Measurements from ENCODE around the gene ULK4. TPM values are rescaled to one million over a fixed set of nuclear protein-coding genes. Genes with fewer than 3 reads are reported as not detected.

Gene ULK4
- total RNA-seq, 1 experiment from 2014 or later = 6.3 TPM

- TF ChIP-seq ELF1 (IDR thresholded peaks at IDR 0.05; ENCODE audit: borderline replicate concordance, low read depth) (no peak), CEBPB (IDR thresholded peaks at IDR 0.05; ENCODE audit: low read depth) (no peak), ZFX (IDR thresholded peaks at IDR 0.05) (no peak), SP1 (IDR thresholded peaks at IDR 0.05; ENCODE audit: low read depth) (no peak), SIN3A (IDR thresholded peaks at IDR 0.05; ENCODE audit: low read depth) (no peak), EZH2 (IDR thresholded peaks at IDR 0.05) (no peak), CBX3 (IDR thresholded peaks at IDR 0.05; ENCODE audit: low read depth) (no peak), RAD21 (IDR thresholded peaks at IDR 0.05; ENCODE audit: low read depth) (no peak), POLR2A (IDR thresholded peaks at IDR 0.05; ENCODE audit: borderline replicate concordance, extremely low read depth, insufficient read depth, insufficient read length) (no peak), SRF (IDR thresholded peaks at IDR 0.05; ENCODE audit: low read depth) (no peak)
- TF ChIP-seq, protein P1, sequence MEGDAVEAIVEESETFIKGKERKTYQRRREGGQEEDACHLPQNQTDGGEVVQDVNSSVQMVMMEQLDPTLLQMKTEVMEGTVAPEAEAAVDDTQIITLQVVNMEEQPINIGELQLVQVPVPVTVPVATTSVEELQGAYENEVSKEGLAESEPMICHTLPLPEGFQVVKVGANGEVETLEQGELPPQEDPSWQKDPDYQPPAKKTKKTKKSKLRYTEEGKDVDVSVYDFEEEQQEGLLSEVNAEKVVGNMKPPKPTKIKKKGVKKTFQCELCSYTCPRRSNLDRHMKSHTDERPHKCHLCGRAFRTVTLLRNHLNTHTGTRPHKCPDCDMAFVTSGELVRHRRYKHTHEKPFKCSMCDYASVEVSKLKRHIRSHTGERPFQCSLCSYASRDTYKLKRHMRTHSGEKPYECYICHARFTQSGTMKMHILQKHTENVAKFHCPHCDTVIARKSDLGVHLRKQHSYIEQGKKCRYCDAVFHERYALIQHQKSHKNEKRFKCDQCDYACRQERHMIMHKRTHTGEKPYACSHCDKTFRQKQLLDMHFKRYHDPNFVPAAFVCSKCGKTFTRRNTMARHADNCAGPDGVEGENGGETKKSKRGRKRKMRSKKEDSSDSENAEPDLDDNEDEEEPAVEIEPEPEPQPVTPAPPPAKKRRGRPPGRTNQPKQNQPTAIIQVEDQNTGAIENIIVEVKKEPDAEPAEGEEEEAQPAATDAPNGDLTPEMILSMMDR (IDR thresholded peaks at IDR 0.05 in 2 of 3, conservative IDR thresholded peaks at IDR 0.05 in 1 of 3; ENCODE audit: borderline replicate concordance in 1 of 3, insufficient read depth in 1 of 3, low read depth in 2 of 3, low read length in 2 of 3) = no peak
- TF ChIP-seq, protein P2, sequence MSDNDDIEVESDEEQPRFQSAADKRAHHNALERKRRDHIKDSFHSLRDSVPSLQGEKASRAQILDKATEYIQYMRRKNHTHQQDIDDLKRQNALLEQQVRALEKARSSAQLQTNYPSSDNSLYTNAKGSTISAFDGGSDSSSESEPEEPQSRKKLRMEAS (IDR thresholded peaks at IDR 0.05) = no peak
These were observed 434.8 kb downstream of the ULK4 start (continued) for GRCh38 chr3:41526995-41527573.

GRCh38 chr3:41525303-41526064 lies 436.4 kb downstream of the ULK4 start:
- no peak for ATAC-seq
- no TSS peak for BruUV-seq (replicated peaks)
- TF ChIP-seq, protein P3, sequence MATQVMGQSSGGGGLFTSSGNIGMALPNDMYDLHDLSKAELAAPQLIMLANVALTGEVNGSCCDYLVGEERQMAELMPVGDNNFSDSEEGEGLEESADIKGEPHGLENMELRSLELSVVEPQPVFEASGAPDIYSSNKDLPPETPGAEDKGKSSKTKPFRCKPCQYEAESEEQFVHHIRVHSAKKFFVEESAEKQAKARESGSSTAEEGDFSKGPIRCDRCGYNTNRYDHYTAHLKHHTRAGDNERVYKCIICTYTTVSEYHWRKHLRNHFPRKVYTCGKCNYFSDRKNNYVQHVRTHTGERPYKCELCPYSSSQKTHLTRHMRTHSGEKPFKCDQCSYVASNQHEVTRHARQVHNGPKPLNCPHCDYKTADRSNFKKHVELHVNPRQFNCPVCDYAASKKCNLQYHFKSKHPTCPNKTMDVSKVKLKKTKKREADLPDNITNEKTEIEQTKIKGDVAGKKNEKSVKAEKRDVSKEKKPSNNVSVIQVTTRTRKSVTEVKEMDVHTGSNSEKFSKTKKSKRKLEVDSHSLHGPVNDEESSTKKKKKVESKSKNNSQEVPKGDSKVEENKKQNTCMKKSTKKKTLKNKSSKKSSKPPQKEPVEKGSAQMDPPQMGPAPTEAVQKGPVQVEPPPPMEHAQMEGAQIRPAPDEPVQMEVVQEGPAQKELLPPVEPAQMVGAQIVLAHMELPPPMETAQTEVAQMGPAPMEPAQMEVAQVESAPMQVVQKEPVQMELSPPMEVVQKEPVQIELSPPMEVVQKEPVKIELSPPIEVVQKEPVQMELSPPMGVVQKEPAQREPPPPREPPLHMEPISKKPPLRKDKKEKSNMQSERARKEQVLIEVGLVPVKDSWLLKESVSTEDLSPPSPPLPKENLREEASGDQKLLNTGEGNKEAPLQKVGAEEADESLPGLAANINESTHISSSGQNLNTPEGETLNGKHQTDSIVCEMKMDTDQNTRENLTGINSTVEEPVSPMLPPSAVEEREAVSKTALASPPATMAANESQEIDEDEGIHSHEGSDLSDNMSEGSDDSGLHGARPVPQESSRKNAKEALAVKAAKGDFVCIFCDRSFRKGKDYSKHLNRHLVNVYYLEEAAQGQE (IDR thresholded peaks at IDR 0.05; ENCODE audit: low read depth) = no peak
- TF ChIP-seq, protein P2 (IDR thresholded peaks at IDR 0.05) = no peak
- no peak for TF ChIP-seq TCF7L2 (IDR thresholded peaks at IDR 0.05; ENCODE audit: borderline replicate concordance, extremely low read depth, insufficient read depth, insufficient read length)
- TF ChIP-seq POLR2AphosphoS5 (IDR thresholded peaks at IDR 0.05; ENCODE audit: low read depth, low read length) = no peak
- no peak for TF ChIP-seq RAD21 (IDR thresholded peaks at IDR 0.05; ENCODE audit: low read depth)
- no peak for TF ChIP-seq SP1 (IDR thresholded peaks at IDR 0.05; ENCODE audit: low read depth)
- no peak for TF ChIP-seq SRF (IDR thresholded peaks at IDR 0.05; ENCODE audit: low read depth)
- no peak for TF ChIP-seq ZNF274 (IDR thresholded peaks at IDR 0.05; ENCODE audit: low read depth, low read length)

More at GRCh38 chr3:41525303-41526064, 436.4 kb downstream of the ULK4 start:
- H3K27me3 ChIP-seq (ENCODE audit: insufficient read depth, low read length) = no peaks in the 10 kb centered on the region
- POLR2A ChIA-PET = no interaction called here
- no peaks in the 10 kb centered on the region for H3K4me1 ChIP-seq (ENCODE audit: control insufficient read depth in 1 of 2, insufficient read depth in 2 of 2, low read length in 2 of 2)
- CTCF ChIA-PET = no interaction called here
- no peak for DNase-seq (ENCODE audit: low read depth, low spot score)
- intact Hi-C loops (cut with micrococcal nuclease) = no loop called here
- H3K9ac ChIP-seq (ENCODE audit: low read length) = no peak overlapping the region
- no peaks in the 10 kb centered on the region for H3K9me2 ChIP-seq (ENCODE audit: insufficient read depth)
- no peaks in the 10 kb centered on the region for H3K79me2 ChIP-seq (ENCODE audit: insufficient read depth, low read length)
- H3K4me2 ChIP-seq (ENCODE audit: low read length) = no peak overlapping the region
- H3K27ac ChIP-seq (ENCODE audit: low read depth, low read length) = no peak overlapping the region
- H4K20me1 ChIP-seq (ENCODE audit: insufficient read depth) = no peaks in the 10 kb centered on the region
- no peaks in the 10 kb centered on the region for H3K9me3 ChIP-seq (ENCODE audit: control insufficient read depth in 1 of 2, insufficient read depth in 1 of 2, low read depth in 1 of 2, low read length in 2 of 2)
- H3K36me3 ChIP-seq (ENCODE audit: control insufficient read depth in 1 of 2, insufficient read depth in 2 of 2, low read length in 2 of 2) = no peaks in the 10 kb centered on the region
- no peak overlapping the region for H2AFZ ChIP-seq (ENCODE audit: low read depth, low read length, poor library complexity, severe bottlenecking)
- RAD21 ChIA-PET (ENCODE audit: low non-redundant PET in 1 of 2, low total read pairs in 2 of 2, uncharacterized antibody in 2 of 2, unreplicated experiment in 2 of 2) = no interaction called here
- H3K4me3 ChIP-seq (replicated peaks in 1 of 2; ENCODE audit: low read depth in 1 of 2, low read length in 2 of 2) = no peak overlapping the region
